Activated gamma-delta T cell treated with Interleukin-2 at 50 U/mL for 16 hours (primary cell): Measurements from ENCODE around the gene PSMB11.

Experiments
- DNase-seq: peaks from one replicate; pipeline ENCODE4 v3.0.0-alpha.2; 2020

Gene PSMB11

GRCh38 chr14:23062002-23062401, 20.0 kb downstream of the PSMB11 start:
- no peak for DNase-seq

GRCh38 chr14:23063601-23064000, 21.6 kb downstream of the PSMB11 start:
- no peak for DNase-seq

- DNase-seq = no peak
Observed at GRCh38 chr14:23066368-23066767, 24.4 kb downstream of the PSMB11 start.

- no peak for DNase-seq
Observed at GRCh38 chr14:23066855-23067744, 25.1 kb downstream of the PSMB11 start.

- DNase-seq = no peak
Observed at GRCh38 chr14:23067847-23068788, 26.1 kb downstream of the PSMB11 start.

GRCh38 chr14:23068789-23069412, 26.9 kb downstream of the PSMB11 start:
- DNase-seq = peak; percentile 70

- DNase-seq = no peak
Observed at GRCh38 chr14:23069413-23069806, 27.4 kb downstream of the PSMB11 start.

GRCh38 chr14:23070262-23071129, 28.5 kb downstream of the PSMB11 start:
- DNase-seq = no peak

GRCh38 chr14:23071244-23071920, 29.4 kb downstream of the PSMB11 start:
- peak; percentile 65 for DNase-seq

- DNase-seq = no peak
Observed at GRCh38 chr14:23071921-23072539, 30.0 kb downstream of the PSMB11 start.

- no peak for DNase-seq
Observed at GRCh38 chr14:23074906-23075305, 32.9 kb downstream of the PSMB11 start.

- no peak for DNase-seq
Observed at GRCh38 chr14:23076785-23077408, 34.9 kb downstream of the PSMB11 start.

GRCh38 chr14:23077962-23078361, 36.0 kb downstream of the PSMB11 start:
- no peak for DNase-seq

- DNase-seq = no peak
Observed at GRCh38 chr14:23078692-23079116, 36.7 kb downstream of the PSMB11 start.

- no peak for DNase-seq
Observed at GRCh38 chr14:23079716-23080115, 37.7 kb downstream of the PSMB11 start.

GRCh38 chr14:23080474-23080873, 38.5 kb downstream of the PSMB11 start:
- DNase-seq = no peak

- no peak for DNase-seq
Observed at GRCh38 chr14:23085458-23085857, 43.4 kb downstream of the PSMB11 start.

GRCh38 chr14:23086565-23086964, 44.6 kb downstream of the PSMB11 start:
- DNase-seq = no peak

- no peak for DNase-seq
Observed at GRCh38 chr14:23089498-23090253, 47.7 kb downstream of the PSMB11 start.

- DNase-seq = no peak
Observed at GRCh38 chr14:23090254-23090636, 48.2 kb downstream of the PSMB11 start.
